GM12878 (cell line): ENCODE measurements around the gene CLIC5. TPM values are rescaled to one million over a fixed set of nuclear protein-coding genes. Genes with fewer than 3 reads are reported as not detected.

ENCODE experiments used
- ATAC-seq: fragments of 200-7000 bp; cut with Tn5 transposase; 3 replicates; pipeline ENCODE4 v1.9.1; 2020; ENCODE audit warnings: mild to moderate bottlenecking, moderate library complexity
- BruUV-seq: library from RNA; stranded (reverse); fragments of 400-500 nt; replicated peaks from 2 replicates; lab custom pipeline; 2021; lab: Mats Ljungman, UMichigan
- CTCF ChIA-PET: fragments of 300-600 bp; sonication (Branson Sonifier 250); formaldehyde crosslinking; extraction: SDS; loops from one replicate; lab custom pipeline; 2021; ENCODE audit warnings: inconsistent platforms; lab: Yijun Ruan, JAX
- POLR2A ChIA-PET: fragments of 350-600 bp; formaldehyde crosslinking; extraction: SDS; loops from one replicate; lab custom pipeline; 2021; ENCODE audit warnings: inconsistent platforms; lab: Charles Lee
- RAD21 ChIA-PET: fragments of 300-600 bp; sonication (Branson Sonifier 250); formaldehyde crosslinking; loops from one replicate; lab custom pipeline; 2023; ENCODE audit warnings: antibody characterized with exemption; ENCODE audit not compliant: unreplicated experiment; lab: Charles Lee
- SMC1A ChIA-PET: fragments of 300-600 bp; sonication (Branson Sonifier 250); formaldehyde crosslinking; loops from one replicate; lab custom pipeline; 2023; ENCODE audit not compliant: unreplicated experiment, uncharacterized antibody; lab: Charles Lee
- DNase-seq: peaks from one replicate; pipeline ENCODE4 v3.0.0-alpha.2; 2011; ENCODE audit warnings: low read depth, low spot score
- FAIRE-seq: peaks from 3 replicates; lab custom pipeline; 2011; peaks lifted over from hg19 to GRCh38; lab: Jason Lieb, UNC
- H2AFZ ChIP-seq: 2 replicates; pipeline ENCODE4 v1.6.0; 2011; ENCODE audit warnings: low read depth, low read length, control low read depth; ENCODE audit not compliant: control insufficient read depth
- H3K27ac ChIP-seq: 2 replicates; pipeline ENCODE4 v1.5.1; 2011; ENCODE audit warnings: control low read depth; ENCODE audit not compliant: control insufficient read depth, insufficient read depth
- H3K27me3 ChIP-seq, 2 experiments: replicated peaks in 1 of 2; 2 replicates each; pipeline versions ENCODE4 v1.6.0 to v1.6.1; 2011; ENCODE audit warnings: low read length in 1 of 2; ENCODE audit not compliant: control insufficient read depth in 2 of 2, insufficient read depth in 2 of 2
- H3K36me3 ChIP-seq, 2 experiments: 2 replicates each; pipeline ENCODE4 v1.5.1; 2011; ENCODE audit warnings: low read length in 1 of 2; ENCODE audit not compliant: control insufficient read depth in 2 of 2, insufficient read depth in 2 of 2
- H3K4me1 ChIP-seq: 2 replicates; pipeline ENCODE4 v1.6.1; 2011; ENCODE audit warnings: mild to moderate bottlenecking, low read length, moderate library complexity, mixed read lengths; ENCODE audit not compliant: control insufficient read depth, insufficient read depth
- H3K4me2 ChIP-seq: 2 replicates; pipeline ENCODE4 v1.6.0; 2011; ENCODE audit warnings: control low read depth; ENCODE audit not compliant: control insufficient read depth, insufficient read depth
- H3K4me3 ChIP-seq: fragments of 200-600 bp; sonication (generic); 2 replicates; pipeline ENCODE4 v1.5.1; 2016
- H3K79me2 ChIP-seq: 2 replicates; pipeline ENCODE4 v1.6.0; 2011; ENCODE audit warnings: low read length; ENCODE audit not compliant: control insufficient read depth, insufficient read depth
- H3K9ac ChIP-seq: 2 replicates; pipeline ENCODE4 v1.8.0; 2011; ENCODE audit warnings: low read length, control low read depth, mixed read lengths; ENCODE audit not compliant: control insufficient read depth, insufficient read depth
- H3K9me3 ChIP-seq: replicated peaks from 3 replicates; pipeline ENCODE4 v1.5.1; 2011; ENCODE audit warnings: mild to moderate bottlenecking, low read length; ENCODE audit not compliant: control insufficient read depth, insufficient read depth
- H4K20me1 ChIP-seq: 2 replicates; pipeline ENCODE4 v1.6.0; 2011; ENCODE audit not compliant: control insufficient read depth, insufficient read depth
- ATF7 ChIP-seq: fragments of 450-650 bp; IDR thresholded peaks from 2 replicates; pipeline ENCODE4 v1.6.1; 2016; ENCODE audit warnings: low read depth, mild to moderate bottlenecking
- GABPA ChIP-seq: IDR thresholded peaks from 2 replicates; pipeline ENCODE4 v1.6.1; 2014; ENCODE audit warnings: antibody characterized with exemption, low read depth, mild to moderate bottlenecking, inconsistent platforms
- IKZF1 ChIP-seq: fragments of 450-650 bp; conservative IDR thresholded peaks from 2 replicates; pipeline ENCODE4 v1.6.1; 2017; ENCODE audit warnings: antibody characterized with exemption, mild to moderate bottlenecking
- IRF4 ChIP-seq: IDR thresholded peaks from 2 replicates; pipeline ENCODE4 v1.6.1; 2011; ENCODE audit warnings: low read depth, low read length
- KDM1A ChIP-seq: fragments of 200-600 bp; sonication (generic); IDR thresholded peaks from 2 replicates; pipeline ENCODE4 v1.6.1; 2016; ENCODE audit warnings: borderline replicate concordance
- NBN ChIP-seq: fragments of 450-650 bp; IDR thresholded peaks from 2 replicates; pipeline ENCODE4 v1.6.1; 2016
- SMAD1 ChIP-seq: fragments of 450-650 bp; IDR thresholded peaks from 2 replicates; pipeline ENCODE4 v1.6.1; 2018; ENCODE audit warnings: mild to moderate bottlenecking, low read depth; ENCODE audit not compliant: partially characterized antibody
- SUZ12 ChIP-seq: fragments of 200-600 bp; sonication (generic); IDR thresholded peaks from one replicate; pipeline ENCODE4 v1.6.1; 2018; ENCODE audit warnings: antibody characterized with exemption, mild to moderate bottlenecking; ENCODE audit not compliant: unreplicated experiment
- ZNF592 ChIP-seq: fragments of 450-650 bp; IDR thresholded peaks from 2 replicates; pipeline ENCODE4 v1.6.1; 2017; ENCODE audit warnings: mild to moderate bottlenecking, moderate library complexity
- WGBS: methylation state at CpG from one replicate; pipeline ENCODE4 v1.1.6; 2016; ENCODE audit warnings: low lambda C conversion rate; ENCODE audit not compliant: insufficient replicate concordance, insufficient coverage; ENCODE audit errors: missing lambda C conversion rate; 5-methylcytosine and 5-hydroxymethylcytosine counted together
- in situ Hi-C: fragments of 300-500 bp; cut with MboI; formaldehyde crosslinking; loops from 9 replicates; pipeline ENCODE4 v1.14.3; 2018; ENCODE audit warnings: mixed read lengths
- intact Hi-C: fragments of 100-400 bp; cut with micrococcal nuclease; formaldehyde crosslinking; loops from one replicate; pipeline ENCODE4 v1.14.2; 2022; ENCODE audit not compliant: unreplicated experiment
- polyA plus RNA-seq, 11 experiments: library from polyadenylated mRNA; depleted of rRNA in 4 of 11; unstranded in 6 of 11; stranded (reverse) in 5 of 11; fragments of >200 nt; fragmentation: Nextera tagmentation in 4 of 11; fragmentation: Illumina TruSeq in 1 of 11; extraction: Ambion mirVana in 4 of 11; extraction: Trizol in 1 of 11; gene quantifications; 1 replicate in 1 of 11; 2 replicates in 10 of 11; pipeline versions ENCODE4 v1.2.1 to v1.2.3, GENCODE V29; 2011 to 2016; ENCODE audit warnings: inconsistent platforms in 2 of 11, missing spikeins in 2 of 11, low read depth in 1 of 11
- total RNA-seq, 4 experiments: library from RNA; depleted of rRNA in 3 of 4; stranded (reverse); fragments of >200 nt in 3 of 4; fragmentation: Illumina TruSeq in 1 of 4; extraction: Trizol in 1 of 4; gene quantifications; 2 replicates each; pipeline versions ENCODE4 v1.2.1 to v1.2.3, GENCODE V29; 2013 to 2021
- TF ChIP-seq, protein P1 (sequence below): fragments of 450-650 bp; IDR thresholded peaks from 2 replicates; pipeline ENCODE4 v1.6.1; 2017; ENCODE audit warnings: borderline replicate concordance
- TF ChIP-seq, protein P2 (sequence below): fragments of 450-650 bp; formaldehyde crosslinking; IDR thresholded peaks from 2 replicates; pipeline ENCODE4 v1.5.0; 2022; ENCODE audit warnings: mild to moderate bottlenecking, missing genetic modification characterization
- TF ChIP-seq, protein P3 (sequence below): fragments of 150-350 bp; IDR thresholded peaks from 2 replicates; pipeline ENCODE4 v1.6.1; 2014; ENCODE audit warnings: mild to moderate bottlenecking, low read depth, low read length
- TF ChIP-seq, protein P4 (sequence below): IDR thresholded peaks from 2 replicates; pipeline ENCODE4 v1.6.1; 2011; ENCODE audit warnings: low read depth, low read length, improper control_type of control experiment, borderline replicate concordance

CLIC5 gene
- total and polyA plus RNA-seq, 10 of the 15 experiments (the other 5 are each of a cell fraction or from before 2014, with no cell fraction given), result 0.01 to 0.08 (median 0.02) TPM; not detected in 7

DNA sequence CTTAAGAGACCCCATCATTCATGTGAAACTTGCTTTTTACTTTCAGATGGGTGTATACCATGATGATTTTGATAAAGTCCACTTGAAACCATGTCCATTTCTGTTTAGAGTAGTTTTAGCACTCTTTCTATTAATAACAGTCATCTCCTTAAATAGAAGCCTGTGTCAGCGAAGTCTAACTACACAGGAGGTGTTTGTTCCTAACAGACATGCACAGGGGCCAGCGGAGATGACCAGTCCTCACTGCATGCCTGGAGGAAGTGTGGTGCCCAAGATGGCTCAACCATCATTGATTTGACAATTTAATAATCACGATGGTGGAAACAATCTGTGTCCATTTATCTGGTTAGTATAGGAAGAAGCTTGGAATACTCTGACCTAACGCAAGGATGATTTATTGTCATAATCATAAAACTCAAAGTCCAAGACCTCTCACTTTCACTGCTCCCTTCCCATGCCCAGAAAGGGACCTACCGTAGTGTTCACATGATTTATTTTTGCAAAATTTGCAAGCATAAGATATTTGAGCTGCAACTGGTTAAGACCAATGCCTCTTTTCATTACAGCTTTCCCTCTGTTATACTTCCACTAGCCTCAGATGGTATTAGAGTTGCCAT, 31.0 kb upstream of the CLIC5 start:
- no peaks in the 10 kb centered on the region for H3K36me3 ChIP-seq
- no peak overlapping the region for H3K4me3 ChIP-seq
- no peaks in the 10 kb centered on the region for H4K20me1 ChIP-seq
- ATAC-seq (no peak), FAIRE-seq (no peak), DNase-seq (no peak)
- WGBS, result 8% methylated on average over 5 of the region's 5 CpGs
- H3K4me2 ChIP-seq, result no peak overlapping the region
- RAD21 ChIA-PET, result no interaction called here
- H2AFZ ChIP-seq, result no peak overlapping the region
- POLR2A ChIA-PET, result no interaction called here
- no peaks in the 10 kb centered on the region for H3K79me2 ChIP-seq
- H3K9ac ChIP-seq, result no peak overlapping the region
- no peaks in the 10 kb centered on the region for H3K9me3 ChIP-seq
- in situ Hi-C loops (no loop called here), intact Hi-C loops (no loop called here)
- H3K27me3 ChIP-seq, result no peaks in the 10 kb centered on the region
- BruUV-seq, result no TSS peak
- H3K4me1 ChIP-seq, result no peaks in the 10 kb centered on the region
- SMC1A ChIA-PET, result no interaction called here
- no peak overlapping the region for H3K27ac ChIP-seq
- CTCF ChIA-PET, result interaction anchor here (0.6 kb wide), 1 partner anchor 10 kb away, joined by 3 read pairs; no protein-coding TSS in a partner anchor
- TF ChIP-seq IKZF1 (no peak), IRF4 (no peak), SUZ12 (no peak), ZNF592 (no peak), GABPA (no peak), NBN (no peak), SMAD1 (no peak), KDM1A (no peak), ATF7 (no peak)
- TF ChIP-seq, protein P1, sequence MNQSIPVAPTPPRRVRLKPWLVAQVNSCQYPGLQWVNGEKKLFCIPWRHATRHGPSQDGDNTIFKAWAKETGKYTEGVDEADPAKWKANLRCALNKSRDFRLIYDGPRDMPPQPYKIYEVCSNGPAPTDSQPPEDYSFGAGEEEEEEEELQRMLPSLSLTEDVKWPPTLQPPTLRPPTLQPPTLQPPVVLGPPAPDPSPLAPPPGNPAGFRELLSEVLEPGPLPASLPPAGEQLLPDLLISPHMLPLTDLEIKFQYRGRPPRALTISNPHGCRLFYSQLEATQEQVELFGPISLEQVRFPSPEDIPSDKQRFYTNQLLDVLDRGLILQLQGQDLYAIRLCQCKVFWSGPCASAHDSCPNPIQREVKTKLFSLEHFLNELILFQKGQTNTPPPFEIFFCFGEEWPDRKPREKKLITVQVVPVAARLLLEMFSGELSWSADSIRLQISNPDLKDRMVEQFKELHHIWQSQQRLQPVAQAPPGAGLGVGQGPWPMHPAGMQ, result no peak
- TF ChIP-seq, protein P2, sequence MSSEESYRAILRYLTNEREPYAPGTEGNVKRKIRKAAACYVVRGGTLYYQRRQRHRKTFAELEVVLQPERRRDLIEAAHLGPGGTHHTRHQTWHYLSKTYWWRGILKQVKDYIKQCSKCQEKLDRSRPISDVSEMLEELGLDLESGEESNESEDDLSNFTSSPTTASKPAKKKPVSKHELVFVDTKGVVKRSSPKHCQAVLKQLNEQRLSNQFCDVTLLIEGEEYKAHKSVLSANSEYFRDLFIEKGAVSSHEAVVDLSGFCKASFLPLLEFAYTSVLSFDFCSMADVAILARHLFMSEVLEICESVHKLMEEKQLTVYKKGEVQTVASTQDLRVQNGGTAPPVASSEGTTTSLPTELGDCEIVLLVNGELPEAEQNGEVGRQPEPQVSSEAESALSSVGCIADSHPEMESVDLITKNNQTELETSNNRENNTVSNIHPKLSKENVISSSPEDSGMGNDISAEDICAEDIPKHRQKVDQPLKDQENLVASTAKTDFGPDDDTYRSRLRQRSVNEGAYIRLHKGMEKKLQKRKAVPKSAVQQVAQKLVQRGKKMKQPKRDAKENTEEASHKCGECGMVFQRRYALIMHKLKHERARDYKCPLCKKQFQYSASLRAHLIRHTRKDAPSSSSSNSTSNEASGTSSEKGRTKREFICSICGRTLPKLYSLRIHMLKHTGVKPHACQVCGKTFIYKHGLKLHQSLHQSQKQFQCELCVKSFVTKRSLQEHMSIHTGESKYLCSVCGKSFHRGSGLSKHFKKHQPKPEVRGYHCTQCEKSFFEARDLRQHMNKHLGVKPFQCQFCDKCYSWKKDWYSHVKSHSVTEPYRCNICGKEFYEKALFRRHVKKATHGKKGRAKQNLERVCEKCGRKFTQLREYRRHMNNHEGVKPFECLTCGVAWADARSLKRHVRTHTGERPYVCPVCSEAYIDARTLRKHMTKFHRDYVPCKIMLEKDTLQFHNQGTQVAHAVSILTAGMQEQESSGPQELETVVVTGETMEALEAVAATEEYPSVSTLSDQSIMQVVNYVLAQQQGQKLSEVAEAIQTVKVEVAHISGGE (CRISPR knock-in tag), result no peak
- TF ChIP-seq, protein P3, sequence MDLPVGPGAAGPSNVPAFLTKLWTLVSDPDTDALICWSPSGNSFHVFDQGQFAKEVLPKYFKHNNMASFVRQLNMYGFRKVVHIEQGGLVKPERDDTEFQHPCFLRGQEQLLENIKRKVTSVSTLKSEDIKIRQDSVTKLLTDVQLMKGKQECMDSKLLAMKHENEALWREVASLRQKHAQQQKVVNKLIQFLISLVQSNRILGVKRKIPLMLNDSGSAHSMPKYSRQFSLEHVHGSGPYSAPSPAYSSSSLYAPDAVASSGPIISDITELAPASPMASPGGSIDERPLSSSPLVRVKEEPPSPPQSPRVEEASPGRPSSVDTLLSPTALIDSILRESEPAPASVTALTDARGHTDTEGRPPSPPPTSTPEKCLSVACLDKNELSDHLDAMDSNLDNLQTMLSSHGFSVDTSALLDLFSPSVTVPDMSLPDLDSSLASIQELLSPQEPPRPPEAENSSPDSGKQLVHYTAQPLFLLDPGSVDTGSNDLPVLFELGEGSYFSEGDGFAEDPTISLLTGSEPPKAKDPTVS, result no peak
- TF ChIP-seq, protein P4, sequence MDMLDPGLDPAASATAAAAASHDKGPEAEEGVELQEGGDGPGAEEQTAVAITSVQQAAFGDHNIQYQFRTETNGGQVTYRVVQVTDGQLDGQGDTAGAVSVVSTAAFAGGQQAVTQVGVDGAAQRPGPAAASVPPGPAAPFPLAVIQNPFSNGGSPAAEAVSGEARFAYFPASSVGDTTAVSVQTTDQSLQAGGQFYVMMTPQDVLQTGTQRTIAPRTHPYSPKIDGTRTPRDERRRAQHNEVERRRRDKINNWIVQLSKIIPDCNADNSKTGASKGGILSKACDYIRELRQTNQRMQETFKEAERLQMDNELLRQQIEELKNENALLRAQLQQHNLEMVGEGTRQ, result no peak
